WI38 (cell line): ENCODE measurements around the gene BCL2L15.

ENCODE experiments used
- H3K4me3 ChIP-seq: 2 replicates; pipeline ENCODE4 v1.5.1; 2011; ENCODE audit warnings: low read depth, mild to moderate bottlenecking, control low read depth, low read length
- CTCF ChIP-seq: IDR thresholded peaks from 2 replicates; pipeline ENCODE4 v1.5.1; 2012; ENCODE audit warnings: low read depth, mild to moderate bottlenecking, control low read depth, low read length

The BCL2L15 gene

GRCh38 chr1:113887402-113888175 is at the start of gene BCL2L15:
Gene BCL2L15, minus strand, starts transcription at chr1:113887581. Its CDS starts 206 bp downstream, at chr1:113887375.
- no peak for TF ChIP-seq CTCF
- H3K4me3 ChIP-seq = no peak within 1 kb of the TSS

- no peak for TF ChIP-seq CTCF
- H3K4me3 ChIP-seq = no peak overlapping the region
Measured at GRCh38 chr1:113937146-113937545, 49.8 kb upstream of the BCL2L15 start.

- TF ChIP-seq CTCF = no peak
- H3K4me3 ChIP-seq = no peak overlapping the region
Measured at GRCh38 chr1:113935970-113936369, 48.6 kb upstream of the BCL2L15 start.

- no peak for TF ChIP-seq CTCF
Measured at GRCh38 chr1:113935176-113935575, 47.8 kb upstream of the BCL2L15 start.

GRCh38 chr1:113934511-113935055 is 47.2 kb upstream of the BCL2L15 start:
- no peak for TF ChIP-seq CTCF
- H3K4me3 ChIP-seq = no peak overlapping the region

More at GRCh38 chr1:113935176-113935575, 47.8 kb upstream of the BCL2L15 start:
- no peak overlapping the region for H3K4me3 ChIP-seq

- no peak for TF ChIP-seq CTCF
- no peak overlapping the region for H3K4me3 ChIP-seq
Measured at GRCh38 chr1:113934006-113934405, 46.6 kb upstream of the BCL2L15 start.

- TF ChIP-seq CTCF = no peak
- H3K4me3 ChIP-seq = peak overlapping the region; percentile 99
Measured at GRCh38 chr1:113931451-113931851, 44.1 kb upstream of the BCL2L15 start.
